GM19035 (cell line): ENCODE results near the gene TOP1.
A peak's percentile ranks its signal among the peaks of the same experiment; 100 is the strongest.

Experiments used
- ATAC-seq: cut with Tn5 transposase; IDR thresholded peaks from one replicate; pipeline ENCODE4 v1.9.1; 2021; ENCODE audit not compliant: unreplicated experiment

TOP1 gene

GRCh38 chr20:41166201-41167117 is 137.8 kb downstream of the TOP1 start:
- no peak for ATAC-seq

GRCh38 chr20:41167118-41167470 is 138.5 kb downstream of the TOP1 start:
- ATAC-seq: no peak

- ATAC-seq: peak; percentile 56
These were observed 139.0 kb downstream of the TOP1 start for GRCh38 chr20:41167481-41168253.

- ATAC-seq: no peak
These were observed 139.9 kb downstream of the TOP1 start for GRCh38 chr20:41168281-41169161.

GRCh38 chr20:41169162-41169690 is 140.6 kb downstream of the TOP1 start:
- ATAC-seq: no peak

- ATAC-seq: no peak
These were observed 141.2 kb downstream of the TOP1 start for GRCh38 chr20:41169791-41170351.

- ATAC-seq: no peak
These were observed 141.9 kb downstream of the TOP1 start for GRCh38 chr20:41170386-41171105.

GRCh38 chr20:41171736-41172295 is 143.2 kb downstream of the TOP1 start:
- ATAC-seq: no peak

GRCh38 chr20:41172296-41173140 is 143.9 kb downstream of the TOP1 start:
- no peak for ATAC-seq

GRCh38 chr20:41173161-41173721 is 144.6 kb downstream of the TOP1 start:
- peak; percentile 62 for ATAC-seq

GRCh38 chr20:41173791-41174341 is 145.2 kb downstream of the TOP1 start:
- ATAC-seq: no peak
